Right ventricle myocardium inferior (tissue), 1 donor: ENCODE measurements around the gene CEACAM19. TPM values are rescaled to one million over a fixed set of nuclear protein-coding genes. Genes with fewer than 3 reads are reported as not detected.
"Not testable (repeated sequence)": the region's sequence is repeated elsewhere in the genome, so short reads cannot be mapped to it uniquely, and the experiment has no call there.

Source experiments
- ATAC-seq: fragments of 200-7000 bp; cut with Tn5 transposase; one replicate; pipeline ENCODE4 v1.9.1; 2020; ENCODE audit warnings: mild to moderate bottlenecking, moderate library complexity
- DNase-seq: peaks from one replicate; pipeline ENCODE4 v3.0.0; 2021; ENCODE audit errors: missing footprints
- intact Hi-C: fragments of 100-400 bp; cut with DNase I; formaldehyde crosslinking; loops from one replicate; pipeline ENCODE4 v1.11.0; 2022
- long read RNA-seq: library from polyadenylated mRNA; unstranded; transcript quantifications from one replicate; pipeline ENCODE4 v2.0.0, GENCODE V29; 2021
- total RNA-seq: library from RNA; stranded (reverse); fragmentation: NEBNext Ultra II Directional; extraction: Animal tissue kit (Norgen Biotek cat#: 25700); gene quantifications from one replicate; pipeline ENCODE4 v1.2.1, GENCODE V29; 2021
- donor health status: DM: no; HTN: yes; CAD: no; lungs with severe emphysema.

Gene CEACAM19, protein sequence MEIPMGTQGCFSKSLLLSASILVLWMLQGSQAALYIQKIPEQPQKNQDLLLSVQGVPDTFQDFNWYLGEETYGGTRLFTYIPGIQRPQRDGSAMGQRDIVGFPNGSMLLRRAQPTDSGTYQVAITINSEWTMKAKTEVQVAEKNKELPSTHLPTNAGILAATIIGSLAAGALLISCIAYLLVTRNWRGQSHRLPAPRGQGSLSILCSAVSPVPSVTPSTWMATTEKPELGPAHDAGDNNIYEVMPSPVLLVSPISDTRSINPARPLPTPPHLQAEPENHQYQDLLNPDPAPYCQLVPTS
- 2.8 TPM for total RNA-seq
- long read RNA-seq, partial matches to known transcripts, result 1 of 10 reads
- long read RNA-seq, other reads (novel, unspliced or antisense), result 9 of 10 reads

DNA sequence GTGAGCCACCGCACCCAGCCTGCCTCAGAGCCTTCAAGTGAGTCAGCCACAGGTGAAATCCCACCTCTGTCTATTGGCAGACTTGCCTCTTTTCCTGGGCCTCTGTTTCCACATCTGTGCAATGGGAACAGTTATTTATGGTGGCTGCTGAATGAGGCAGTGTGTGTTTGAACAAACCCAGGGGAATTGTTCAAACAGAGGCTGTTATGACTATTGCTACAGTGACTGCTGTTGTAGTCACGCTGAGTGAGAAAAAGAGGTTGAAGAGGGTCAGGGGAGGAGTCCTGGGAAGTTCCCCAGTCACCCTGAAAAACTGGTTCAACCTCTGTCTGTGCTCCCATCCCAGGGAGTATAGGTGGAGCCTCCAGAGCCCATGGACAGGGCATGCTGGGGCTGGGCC, at the start of gene CEACAM19:
CEACAM19 (plus strand) TSS at position 83 of the 400 bp plus-strand sequence. CDS start 450 bp downstream, outside the sequence.
- intact Hi-C loops, result no loop called here
- DNase-seq (no peak), ATAC-seq (no peak)

DNA sequence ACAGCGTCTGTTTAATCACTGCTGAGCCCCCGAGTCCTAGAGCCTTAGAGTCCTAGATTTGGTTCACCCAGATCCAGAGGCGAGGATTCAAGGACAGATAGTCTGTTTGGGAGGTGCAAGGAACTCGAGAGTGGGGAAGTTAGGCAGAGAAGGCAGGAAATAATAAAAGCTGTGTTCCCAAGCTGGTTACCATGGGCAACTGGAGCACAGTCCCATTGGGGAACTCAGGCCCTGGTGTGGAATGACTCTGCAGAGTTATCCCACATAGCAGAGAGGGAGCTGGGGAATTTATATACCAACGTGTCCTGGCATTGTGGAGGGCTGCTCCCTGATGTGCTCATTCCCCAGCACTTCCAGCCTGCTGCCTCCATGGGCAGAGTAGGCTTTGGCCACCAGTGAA, 48.2 kb upstream of the CEACAM19 start:
- DNase-seq (no peak), ATAC-seq (peak; percentile 57)
- intact Hi-C loops, result no loop called here

DNA sequence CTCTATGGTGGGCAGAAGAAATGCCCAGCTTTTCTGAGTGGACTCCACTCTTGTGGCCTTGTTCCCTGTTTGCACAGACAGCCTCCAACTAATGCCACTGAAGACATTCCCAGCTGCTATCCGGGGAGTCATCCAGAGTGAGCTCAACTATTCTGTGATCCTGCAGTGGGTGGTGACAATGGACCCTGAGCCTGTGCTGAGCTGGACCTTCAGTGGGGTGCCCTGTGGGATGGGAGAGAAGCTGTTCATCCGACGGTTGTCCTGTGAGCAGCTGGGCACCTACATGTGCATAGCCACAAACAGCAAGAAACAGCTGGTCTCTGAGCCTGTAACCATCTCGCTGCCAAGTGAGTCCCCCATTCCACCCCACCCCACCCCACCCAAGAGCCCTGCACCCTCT, 47.7 kb upstream of the CEACAM19 start:
- ATAC-seq (no peak), DNase-seq (no peak)
- intact Hi-C loops, result no loop called here

DNA sequence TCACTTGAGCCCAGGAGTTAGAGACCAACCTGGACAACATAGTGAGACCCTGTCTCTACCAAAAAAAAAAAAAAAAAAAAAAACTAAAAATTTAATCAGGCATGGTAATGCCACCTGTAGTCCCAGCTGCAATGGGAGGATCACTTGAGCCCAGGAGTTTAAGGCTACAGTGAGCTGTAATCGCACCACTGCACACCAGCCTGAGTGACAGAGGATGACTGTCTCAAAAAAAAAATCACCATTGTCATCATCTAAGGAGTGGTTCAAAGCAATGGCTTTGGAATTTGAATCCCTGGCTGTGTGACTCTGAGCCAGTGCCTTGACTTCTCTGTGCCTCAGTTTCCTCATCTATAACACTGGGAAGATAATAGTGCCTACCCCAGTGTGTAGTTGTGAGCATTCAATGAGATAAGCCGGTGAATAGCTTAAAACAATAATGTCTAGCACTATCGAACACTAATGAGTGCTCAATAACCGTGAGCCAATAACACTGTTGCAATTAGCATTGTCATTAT, 46.4 kb upstream of the CEACAM19 start:
- ATAC-seq (no peak), DNase-seq (no peak)
- intact Hi-C loops, result no loop called here

DNA sequence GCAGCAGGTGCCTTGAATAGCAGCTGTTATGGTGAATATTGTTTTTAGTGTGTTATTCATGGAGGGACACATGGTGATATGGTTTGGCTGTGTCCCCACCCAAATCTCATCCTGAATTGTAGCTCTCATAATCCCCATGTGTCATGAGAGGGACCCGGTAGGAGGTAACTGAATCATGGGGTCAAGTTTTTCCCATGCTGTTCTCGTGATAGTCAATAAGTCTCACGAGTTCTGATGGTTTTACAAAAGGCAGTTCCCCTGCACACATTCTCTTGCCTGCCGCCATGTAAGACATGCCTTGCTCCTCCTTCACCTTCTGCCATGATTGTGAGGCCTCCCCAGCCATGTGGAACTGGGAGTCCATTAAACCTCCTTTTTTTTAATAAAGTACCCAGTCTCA, 45.6 kb upstream of the CEACAM19 start:
- intact Hi-C loops, ATAC-seq, DNase-seq: not testable (repeated sequence)

DNA sequence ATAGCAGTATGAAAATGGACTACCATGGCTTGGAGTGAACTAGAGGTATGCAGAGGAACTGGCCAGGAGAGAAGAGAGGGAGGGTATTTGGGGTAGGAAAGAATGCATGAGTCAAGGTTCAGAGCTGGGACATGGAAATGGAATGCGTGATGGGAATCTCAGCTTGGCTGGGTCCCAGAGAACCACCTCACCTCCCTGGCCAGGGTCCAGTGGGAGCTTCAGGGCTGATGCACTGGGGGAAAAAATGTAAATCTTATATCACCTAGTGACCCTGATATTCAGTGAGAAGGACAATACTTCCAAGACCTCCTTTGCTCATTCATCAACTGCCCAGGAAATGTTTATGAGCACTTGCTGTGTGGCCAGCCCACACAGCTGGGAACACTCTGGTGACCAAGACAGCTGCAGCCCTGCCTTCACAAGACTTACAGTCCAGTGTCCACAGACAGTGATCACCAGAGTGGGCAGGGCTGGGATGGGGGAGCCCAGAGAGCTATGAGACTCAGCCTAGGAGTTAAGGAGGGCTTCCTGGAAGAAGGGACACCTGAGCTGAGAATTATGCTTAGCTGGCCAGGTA, 45.1 kb upstream of the CEACAM19 start:
- ATAC-seq (no peak), DNase-seq (no peak)
- intact Hi-C loops, result no loop called here

DNA sequence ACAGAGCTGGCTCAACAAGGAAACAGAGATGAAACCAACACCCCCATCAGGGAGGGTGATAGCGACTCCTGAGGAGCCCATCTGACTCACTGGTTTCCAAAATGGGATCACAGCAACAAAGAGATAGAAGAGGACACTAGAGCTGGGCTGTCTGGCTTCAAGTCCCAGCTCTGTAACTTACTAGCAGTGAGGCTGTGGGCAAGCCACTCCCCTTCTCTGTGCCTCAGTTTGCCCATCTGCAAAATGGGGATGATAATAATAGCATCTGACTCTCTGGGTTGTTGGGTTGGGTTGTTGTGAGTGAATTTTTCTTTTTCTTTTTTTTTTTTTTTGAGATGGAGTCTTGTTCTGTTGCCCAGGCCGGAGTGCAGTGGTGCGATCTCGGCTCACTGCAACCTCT, 43.7 kb upstream of the CEACAM19 start:
- intact Hi-C loops, result no loop called here
- ATAC-seq (no peak), DNase-seq (no peak)

DNA sequence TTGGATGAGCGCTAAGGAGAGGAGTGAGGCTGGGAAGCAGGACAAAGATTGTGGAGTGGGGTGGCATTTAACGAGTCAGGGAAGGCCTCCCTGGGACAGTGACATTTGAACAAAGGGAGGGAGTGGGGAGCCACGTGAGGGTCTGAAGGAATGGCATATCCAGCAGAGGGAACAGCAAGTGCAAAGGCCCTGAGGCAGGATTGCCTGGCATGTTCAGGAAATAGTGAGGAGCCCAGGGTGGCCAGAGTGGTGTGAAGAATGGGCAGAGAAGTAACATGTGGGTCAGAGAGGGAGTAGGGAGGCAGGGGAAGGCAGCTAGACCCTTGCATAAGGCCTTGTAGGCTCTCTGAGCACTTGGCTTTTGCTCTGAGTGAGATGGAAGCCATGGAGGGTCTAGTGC, 42.5 kb upstream of the CEACAM19 start:
- intact Hi-C loops, result no loop called here
- no peak for ATAC-seq
- DNase-seq, result no peak

DNA sequence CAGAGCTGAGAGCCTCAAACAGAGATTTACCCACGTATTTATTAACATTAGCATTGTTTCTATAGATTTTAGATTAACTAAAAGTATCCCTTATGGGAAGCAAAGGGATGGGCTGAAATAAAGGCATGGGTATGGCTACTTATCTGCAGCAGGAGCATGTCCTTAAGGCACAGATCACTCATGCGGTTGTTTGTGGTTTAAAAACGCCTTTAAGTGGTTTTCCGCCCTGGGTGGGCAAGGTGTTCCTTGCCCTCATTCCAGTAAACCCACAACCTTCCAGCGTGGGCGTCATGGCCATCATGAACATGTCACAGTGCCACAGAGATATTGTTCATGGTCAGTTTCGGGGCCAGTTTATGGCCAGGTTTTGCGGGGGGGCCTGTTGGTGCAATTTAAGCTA, 39.7 kb upstream of the CEACAM19 start:
- intact Hi-C loops, ATAC-seq, DNase-seq: not testable (repeated sequence)

DNA sequence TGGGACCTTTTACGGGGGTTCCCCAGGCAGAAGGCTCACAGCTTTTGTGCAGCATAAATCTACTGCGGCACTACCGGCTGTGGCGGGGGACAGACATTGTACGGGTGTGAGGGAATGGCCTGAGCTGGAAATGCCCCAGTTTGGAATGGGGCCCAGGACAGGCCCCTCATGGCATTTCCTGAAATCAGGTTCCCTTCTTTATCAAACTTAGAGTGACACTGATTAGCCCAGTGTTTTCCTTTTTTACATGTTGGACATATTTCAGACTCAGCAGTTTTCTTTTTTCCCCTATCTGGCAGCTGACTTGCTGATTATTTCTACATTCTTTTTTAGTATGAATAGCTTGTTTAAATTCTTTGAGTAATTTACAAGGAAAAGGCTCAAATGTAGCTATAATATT, 37.2 kb upstream of the CEACAM19 start:
- intact Hi-C loops, DNase-seq, ATAC-seq: not testable (repeated sequence)

DNA sequence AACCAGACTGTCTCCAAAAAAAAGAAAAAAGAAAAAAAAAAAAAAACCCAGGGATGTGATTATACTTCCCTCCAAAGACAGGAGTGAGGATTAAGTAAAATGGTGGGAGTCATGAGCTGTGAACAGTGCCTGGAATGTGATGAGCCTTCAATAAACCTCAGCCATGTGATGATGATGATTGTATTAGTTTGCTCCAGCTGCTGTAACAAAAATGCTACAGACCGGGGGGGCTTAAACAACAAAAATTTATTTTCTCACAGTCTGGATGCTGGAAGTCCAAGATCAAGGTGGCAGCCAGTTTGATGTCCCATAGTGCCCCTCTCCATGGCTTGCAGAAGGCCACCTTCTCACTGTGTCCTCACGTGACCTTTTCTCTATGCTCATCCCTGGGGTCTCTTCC, 36.5 kb upstream of the CEACAM19 start:
- intact Hi-C loops, result no loop called here
- ATAC-seq (no peak), DNase-seq (no peak)

DNA sequence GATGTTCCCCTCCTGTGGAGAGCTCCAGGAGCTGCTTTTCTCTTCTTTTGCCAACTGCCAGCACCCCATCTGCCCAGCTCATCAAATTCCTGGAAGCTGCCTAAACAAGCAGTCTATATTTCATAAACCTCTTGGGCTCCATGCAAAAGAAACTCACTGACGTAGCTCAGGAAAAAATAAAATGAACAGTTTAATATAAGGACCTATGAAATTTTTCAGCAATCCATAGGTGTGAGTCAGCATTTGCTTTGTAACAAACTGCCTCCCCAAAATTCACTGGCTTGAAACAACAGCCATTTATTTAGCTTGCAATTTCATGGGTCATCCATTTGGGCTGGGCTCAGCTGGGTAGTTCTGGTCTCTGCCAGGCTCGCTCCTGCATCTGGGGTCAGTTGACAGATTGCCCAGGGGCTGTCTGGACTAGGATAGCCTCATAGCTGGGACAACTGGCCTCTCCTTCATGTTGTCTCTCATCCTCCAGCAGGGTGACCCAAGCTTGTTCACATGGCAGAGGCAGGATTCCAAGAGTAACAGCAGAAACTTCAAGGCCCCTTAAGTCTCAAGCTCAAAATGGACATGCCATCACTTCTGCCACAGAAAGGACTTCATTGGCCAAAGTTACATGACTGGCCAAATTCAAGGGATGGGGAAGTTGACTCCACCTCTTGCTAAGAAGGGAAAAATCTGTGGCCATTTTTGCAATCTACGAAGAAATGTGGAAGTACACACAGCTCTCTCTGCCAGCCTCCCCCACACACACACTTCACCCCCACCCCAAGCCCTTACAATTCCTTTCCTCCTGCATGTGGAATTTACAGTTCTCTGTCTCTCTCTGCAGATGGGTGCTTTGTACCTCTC, 35.5 kb upstream of the CEACAM19 start:
- DNase-seq, result no peak
- intact Hi-C loops, result no loop called here
- ATAC-seq, result peak; percentile 37

DNA sequence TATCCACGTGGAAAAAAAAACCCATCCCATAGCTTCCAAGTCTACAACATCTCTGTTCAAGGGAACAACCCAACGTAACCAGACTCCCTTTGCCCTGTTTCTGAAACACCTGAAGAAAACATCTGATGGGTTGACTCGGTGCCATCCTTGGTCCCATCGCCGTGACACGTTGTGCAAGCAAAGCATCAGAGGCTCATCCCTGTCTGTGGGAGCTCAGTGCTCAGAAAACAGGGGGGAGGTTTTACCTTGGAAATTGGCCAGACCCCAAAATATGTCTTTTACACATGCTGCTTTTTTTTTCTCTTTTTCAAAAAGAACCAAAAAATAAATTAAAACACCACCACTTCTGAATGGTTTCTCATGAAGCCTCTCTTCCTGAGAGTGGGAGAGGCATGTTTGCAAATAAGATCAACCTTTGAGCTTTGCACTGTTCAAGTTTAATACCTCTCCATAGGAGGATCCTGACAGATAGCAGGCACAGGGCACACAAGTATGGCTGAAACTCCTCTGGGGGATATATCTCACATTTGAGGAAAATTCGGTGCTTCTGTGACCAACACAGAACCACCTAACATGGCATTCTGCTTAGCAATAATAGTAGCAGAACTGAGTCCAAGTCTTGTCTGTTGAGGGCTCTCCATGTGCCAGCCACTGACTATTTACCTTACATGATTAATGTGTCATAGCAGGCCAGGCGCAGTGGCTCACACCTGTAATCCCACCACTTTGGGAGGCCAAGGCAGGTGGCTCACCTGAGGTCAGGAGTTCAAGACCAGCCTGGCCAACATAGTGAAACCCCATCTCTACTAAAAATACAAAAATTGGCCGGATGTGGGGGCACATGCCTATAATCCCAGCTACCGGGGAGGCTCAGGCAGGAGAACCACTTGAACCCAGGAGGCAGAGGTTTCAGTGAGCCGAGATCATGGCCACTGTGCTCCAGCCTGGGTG, 34.6 kb upstream of the CEACAM19 start:
- DNase-seq (no peak), ATAC-seq (no peak)
- intact Hi-C loops, result no loop called here

DNA sequence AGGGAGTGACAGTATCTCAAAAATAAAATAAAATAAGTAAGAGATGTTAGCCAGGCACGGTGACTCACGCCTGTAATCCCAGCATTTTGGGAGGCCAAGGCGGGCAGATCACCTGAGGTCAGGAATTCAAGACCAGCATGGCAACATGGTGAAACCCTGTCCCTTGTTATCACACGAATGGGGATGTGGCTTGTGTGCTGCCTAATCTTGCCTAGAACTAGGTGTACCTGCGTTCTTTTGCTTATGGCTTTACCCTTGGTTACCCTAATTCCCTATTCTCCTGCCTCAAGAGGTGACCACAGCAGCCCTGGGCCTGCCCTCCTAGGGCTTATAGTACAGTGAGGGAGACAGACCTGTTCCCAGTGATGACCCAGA, 33.9 kb upstream of the CEACAM19 start:
- no peak for ATAC-seq
- intact Hi-C loops, result no loop called here

DNA sequence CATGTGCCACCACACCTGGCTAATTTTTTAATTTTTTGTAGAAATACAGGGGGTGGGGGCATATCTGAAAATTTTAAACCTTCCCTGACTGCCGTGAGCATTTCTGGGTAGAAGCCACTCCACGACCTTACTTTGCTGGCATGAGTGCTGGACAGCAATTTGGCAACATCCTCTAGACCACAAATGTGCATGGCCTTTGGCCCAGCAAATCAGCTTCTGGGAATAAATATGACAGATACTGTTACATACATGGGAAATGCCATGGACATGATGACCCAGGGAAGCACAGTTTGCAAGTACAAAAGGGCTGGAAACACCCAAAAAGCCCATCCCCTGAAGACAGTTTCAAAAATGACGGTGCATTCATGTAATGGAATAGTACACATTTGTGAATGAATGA, 30.8 kb upstream of the CEACAM19 start:
- intact Hi-C loops, result no loop called here

More for the DNA sequence above, 33.9 kb upstream of the CEACAM19 start:
- DNase-seq, result no peak

DNA sequence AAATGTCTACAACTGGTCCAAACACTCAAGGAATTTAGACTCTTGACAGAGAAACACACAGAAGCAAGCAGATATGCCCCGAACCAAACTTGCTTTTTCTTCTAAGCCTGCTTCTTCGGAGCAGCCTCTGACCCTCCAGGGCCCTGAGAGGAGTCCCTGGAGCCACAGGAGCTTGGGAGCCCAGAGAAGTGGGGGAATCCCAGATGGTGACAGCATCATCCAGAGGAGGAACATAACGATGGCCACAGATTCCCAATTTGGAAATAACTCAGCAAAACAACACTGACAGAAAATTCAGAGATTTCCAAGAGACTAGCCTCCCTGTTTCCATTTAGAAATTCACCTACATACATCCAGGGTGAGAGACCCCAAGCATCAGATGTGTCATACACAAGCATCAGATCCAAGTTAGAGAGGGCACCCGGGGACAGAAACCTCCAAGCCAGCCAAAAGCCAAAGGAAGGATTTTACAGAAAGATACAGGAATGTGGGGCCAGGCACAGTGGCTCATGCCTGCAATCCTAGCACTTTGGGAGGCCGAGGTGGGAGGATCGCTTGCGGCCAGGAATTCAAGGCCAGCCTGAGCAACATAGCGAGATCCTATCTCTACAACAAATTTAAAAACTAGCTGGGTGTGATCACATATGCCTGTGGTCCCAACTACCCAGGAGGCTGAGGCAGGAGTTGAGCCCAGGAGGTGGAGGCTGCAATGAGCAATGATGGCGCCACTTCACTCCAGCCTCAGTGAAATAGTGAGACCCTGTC, 29.6 kb upstream of the CEACAM19 start:
- ATAC-seq, result no peak
- no peak for DNase-seq
- intact Hi-C loops, result no loop called here

More for the DNA sequence above, 30.8 kb upstream of the CEACAM19 start:
- ATAC-seq, result no peak
- no peak for DNase-seq

DNA sequence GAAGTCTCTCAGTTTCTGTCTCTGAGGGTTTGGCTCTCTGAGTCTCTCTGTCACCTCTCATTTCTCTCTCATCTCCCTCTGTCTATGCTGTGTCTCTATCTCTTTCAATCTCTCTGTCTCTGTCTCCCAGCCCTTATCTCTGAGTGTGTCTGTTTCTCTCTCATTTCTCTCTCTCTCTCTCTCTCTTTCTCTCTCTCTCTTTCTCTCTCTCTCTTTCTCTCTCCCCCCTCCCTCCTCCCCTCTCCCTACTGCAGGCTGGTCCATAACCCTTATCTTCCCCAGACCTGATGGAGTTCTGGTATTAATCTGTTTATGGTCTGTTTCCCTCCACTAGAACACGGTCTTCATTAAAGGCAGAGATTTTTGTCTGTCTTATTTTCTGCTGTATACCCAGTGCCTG, 28.9 kb upstream of the CEACAM19 start:
- intact Hi-C loops, result no loop called here
- ATAC-seq, result no peak
- no peak for DNase-seq
